ENCODE results near the gene ADAM12.

The ADAM12 gene

GRCh38 chr10:126084369-126084768, 303.9 kb downstream of the ADAM12 start:
- H3K36me3 ChIP-seq (ENCODE audit: insufficient read depth, low read length): peaks cover 4% of the 10 kb centered on the region; the same call in 1 of the 2 replicates
- no peaks in the 10 kb centered on the region for H3K79me2 ChIP-seq (ENCODE audit: control insufficient read depth, insufficient read depth, low read length, unreplicated experiment)
- H3K27me3 ChIP-seq (ENCODE audit: insufficient read depth, low read length): no peaks in the 10 kb centered on the region
- H3K4me1 ChIP-seq (ENCODE audit: control insufficient read depth, insufficient read depth, low read length, unreplicated experiment): peaks cover 19% of the 10 kb centered on the region
- H3K4me3 ChIP-seq (ENCODE audit: low read depth, low read length): no peak overlapping the region
- H2AFZ ChIP-seq (ENCODE audit: low read length, unreplicated experiment): no peak overlapping the region
- H3K27ac ChIP-seq (ENCODE audit: low read depth, low read length): no peak overlapping the region

- no peaks in the 10 kb centered on the region for H3K27me3 ChIP-seq (ENCODE audit: insufficient read depth, low read length)
- H3K27ac ChIP-seq (ENCODE audit: low read depth, low read length): no peak overlapping the region
- H3K36me3 ChIP-seq (ENCODE audit: insufficient read depth, low read length): peaks cover 7% of the 10 kb centered on the region; the same call in 1 of the 2 replicates
- H2AFZ ChIP-seq (ENCODE audit: low read length, unreplicated experiment): no peak overlapping the region
- H3K4me1 ChIP-seq (ENCODE audit: control insufficient read depth, insufficient read depth, low read length, unreplicated experiment): peaks cover 16% of the 10 kb centered on the region
- no peaks in the 10 kb centered on the region for H3K79me2 ChIP-seq (ENCODE audit: control insufficient read depth, insufficient read depth, low read length, unreplicated experiment)
- no peak overlapping the region for H3K4me3 ChIP-seq (ENCODE audit: low read depth, low read length)
These were observed 305.3 kb downstream of the ADAM12 start for GRCh38 chr10:126083009-126083408.

GRCh38 chr10:126081841-126082466, 306.3 kb downstream of the ADAM12 start:
- Histone ChIP-seq H3K4me1 (ENCODE audit: control insufficient read depth, insufficient read depth, low read length, unreplicated experiment) (peaks cover 11% of the 10 kb centered on the region), H3K27ac (ENCODE audit: low read depth, low read length) (no peak overlapping the region), H3K79me2 (ENCODE audit: control insufficient read depth, insufficient read depth, low read length, unreplicated experiment) (no peaks in the 10 kb centered on the region), H3K27me3 (ENCODE audit: insufficient read depth, low read length) (no peaks in the 10 kb centered on the region), H2AFZ (ENCODE audit: low read length, unreplicated experiment) (no peak overlapping the region), H3K36me3 (ENCODE audit: insufficient read depth, low read length) (peaks cover 9% of the 10 kb centered on the region; the same call in 1 of the 2 replicates), H3K4me3 (ENCODE audit: low read depth, low read length) (no peak overlapping the region)

GRCh38 chr10:126080879-126081411, 307.3 kb downstream of the ADAM12 start:
- Histone ChIP-seq H3K36me3 (ENCODE audit: insufficient read depth, low read length) (peaks cover 13% of the 10 kb centered on the region; the same call in 1 of the 2 replicates), H3K79me2 (ENCODE audit: control insufficient read depth, insufficient read depth, low read length, unreplicated experiment) (no peaks in the 10 kb centered on the region), H2AFZ (ENCODE audit: low read length, unreplicated experiment) (no peak overlapping the region), H3K4me1 (ENCODE audit: control insufficient read depth, insufficient read depth, low read length, unreplicated experiment) (peaks cover 11% of the 10 kb centered on the region), H3K27me3 (ENCODE audit: insufficient read depth, low read length) (no peaks in the 10 kb centered on the region), H3K4me3 (ENCODE audit: low read depth, low read length) (peak overlapping the region; percentile 41; the same call in 1 of the 2 replicates), H3K27ac (ENCODE audit: low read depth, low read length) (no peak overlapping the region)

- H2AFZ ChIP-seq (ENCODE audit: low read length, unreplicated experiment): no peak overlapping the region
These were observed 307.9 kb downstream of the ADAM12 start for GRCh38 chr10:126080291-126080825.

GRCh38 chr10:126075009-126075408, 313.3 kb downstream of the ADAM12 start:
- no peaks in the 10 kb centered on the region for H3K27me3 ChIP-seq (ENCODE audit: insufficient read depth, low read length)
- no peak overlapping the region for H2AFZ ChIP-seq (ENCODE audit: low read length, unreplicated experiment)
- H3K79me2 ChIP-seq (ENCODE audit: control insufficient read depth, insufficient read depth, low read length, unreplicated experiment): no peaks in the 10 kb centered on the region
- H3K27ac ChIP-seq (ENCODE audit: low read depth, low read length): no peak overlapping the region
- H3K4me1 ChIP-seq (ENCODE audit: control insufficient read depth, insufficient read depth, low read length, unreplicated experiment): peaks cover 8% of the 10 kb centered on the region
- H3K36me3 ChIP-seq (ENCODE audit: insufficient read depth, low read length): peaks cover 13% of the 10 kb centered on the region; the same call in 1 of the 2 replicates
- H3K4me3 ChIP-seq (ENCODE audit: low read depth, low read length): no peak overlapping the region

More at GRCh38 chr10:126080291-126080825, 307.9 kb downstream of the ADAM12 start:
- H3K36me3 ChIP-seq (ENCODE audit: insufficient read depth, low read length): peaks cover 13% of the 10 kb centered on the region; the same call in 1 of the 2 replicates
- no peak overlapping the region for H3K27ac ChIP-seq (ENCODE audit: low read depth, low read length)
- no peak overlapping the region for H3K4me3 ChIP-seq (ENCODE audit: low read depth, low read length)
- H3K4me1 ChIP-seq (ENCODE audit: control insufficient read depth, insufficient read depth, low read length, unreplicated experiment): peaks cover 11% of the 10 kb centered on the region
- H3K27me3 ChIP-seq (ENCODE audit: insufficient read depth, low read length): no peaks in the 10 kb centered on the region
- H3K79me2 ChIP-seq (ENCODE audit: control insufficient read depth, insufficient read depth, low read length, unreplicated experiment): no peaks in the 10 kb centered on the region

GRCh38 chr10:126074291-126074690, 314.0 kb downstream of the ADAM12 start:
- Histone ChIP-seq H3K4me1 (ENCODE audit: control insufficient read depth, insufficient read depth, low read length, unreplicated experiment) (peaks cover 8% of the 10 kb centered on the region), H3K36me3 (ENCODE audit: insufficient read depth, low read length) (peaks cover 14% of the 10 kb centered on the region; the same call in 1 of the 2 replicates), H3K79me2 (ENCODE audit: control insufficient read depth, insufficient read depth, low read length, unreplicated experiment) (no peaks in the 10 kb centered on the region), H3K4me3 (ENCODE audit: low read depth, low read length) (no peak overlapping the region), H2AFZ (ENCODE audit: low read length, unreplicated experiment) (no peak overlapping the region), H3K27ac (ENCODE audit: low read depth, low read length) (peak overlapping the region; percentile 1; the same call in 1 of the 2 replicates), H3K27me3 (ENCODE audit: insufficient read depth, low read length) (no peaks in the 10 kb centered on the region)

GRCh38 chr10:126073606-126074005, 314.7 kb downstream of the ADAM12 start:
- Histone ChIP-seq H3K36me3 (ENCODE audit: insufficient read depth, low read length) (peaks cover 13% of the 10 kb centered on the region; the same call in 1 of the 2 replicates), H3K4me3 (ENCODE audit: low read depth, low read length) (no peak overlapping the region)

GRCh38 chr10:126072622-126073021, 315.7 kb downstream of the ADAM12 start:
- no peak overlapping the region for H3K4me3 ChIP-seq (ENCODE audit: low read depth, low read length)
- peaks cover 11% of the 10 kb centered on the region; the same call in 1 of the 2 replicates for H3K36me3 ChIP-seq (ENCODE audit: insufficient read depth, low read length)
- peaks cover 8% of the 10 kb centered on the region for H3K4me1 ChIP-seq (ENCODE audit: control insufficient read depth, insufficient read depth, low read length, unreplicated experiment)
- no peaks in the 10 kb centered on the region for H3K79me2 ChIP-seq (ENCODE audit: control insufficient read depth, insufficient read depth, low read length, unreplicated experiment)
- H3K27me3 ChIP-seq (ENCODE audit: insufficient read depth, low read length): no peaks in the 10 kb centered on the region
- H3K27ac ChIP-seq (ENCODE audit: low read depth, low read length): no peak overlapping the region
- H2AFZ ChIP-seq (ENCODE audit: low read length, unreplicated experiment): no peak overlapping the region

More at GRCh38 chr10:126073606-126074005, 314.7 kb downstream of the ADAM12 start:
- no peaks in the 10 kb centered on the region for H3K79me2 ChIP-seq (ENCODE audit: control insufficient read depth, insufficient read depth, low read length, unreplicated experiment)
- H3K27me3 ChIP-seq (ENCODE audit: insufficient read depth, low read length): no peaks in the 10 kb centered on the region
- H3K27ac ChIP-seq (ENCODE audit: low read depth, low read length): peak overlapping the region; percentile 1; the same call in 1 of the 2 replicates
- H3K4me1 ChIP-seq (ENCODE audit: control insufficient read depth, insufficient read depth, low read length, unreplicated experiment): peaks cover 8% of the 10 kb centered on the region
- H2AFZ ChIP-seq (ENCODE audit: low read length, unreplicated experiment): no peak overlapping the region

GRCh38 chr10:126070476-126071215, 317.6 kb downstream of the ADAM12 start:
- H3K79me2 ChIP-seq (ENCODE audit: control insufficient read depth, insufficient read depth, low read length, unreplicated experiment): no peaks in the 10 kb centered on the region

More at GRCh38 chr10:126070476-126071215, 317.6 kb downstream of the ADAM12 start:
- Histone ChIP-seq H3K4me3 (ENCODE audit: low read depth, low read length) (no peak overlapping the region), H3K4me1 (ENCODE audit: control insufficient read depth, insufficient read depth, low read length, unreplicated experiment) (peaks cover 8% of the 10 kb centered on the region), H3K36me3 (ENCODE audit: insufficient read depth, low read length) (peaks cover 7% of the 10 kb centered on the region; the same call in 1 of the 2 replicates), H2AFZ (ENCODE audit: low read length, unreplicated experiment) (no peak overlapping the region), H3K27me3 (ENCODE audit: insufficient read depth, low read length) (no peaks in the 10 kb centered on the region), H3K27ac (ENCODE audit: low read depth, low read length) (no peak overlapping the region)
